Panc1 (cell line): ENCODE data around the gene SPACA9.

Experiments
- POLR2AphosphoS5 ChIP-seq: IDR thresholded peaks from 2 replicates; pipeline ENCODE4 v1.6.1; 2012; ENCODE audit warnings: mild to moderate bottlenecking, low read depth, low read length, moderate library complexity
- REST ChIP-seq, 2 experiments: IDR thresholded peaks; 2 replicates each; pipeline ENCODE4 v1.6.1; 2011 to 2012; ENCODE audit warnings: low read depth in 2 of 2, control low read depth in 1 of 2, low read length in 1 of 2, mild to moderate bottlenecking in 1 of 2, moderate library complexity in 1 of 2; ENCODE audit not compliant: insufficient read depth in 1 of 2
- TCF7L2 ChIP-seq: IDR thresholded peaks from 2 replicates; pipeline ENCODE4 v1.6.1; 2011; ENCODE audit warnings: mild to moderate bottlenecking, low read depth, low read length, inconsistent platforms
- TF ChIP-seq, protein P1 (sequence below): fragments of 450-650 bp; IDR thresholded peaks from 2 replicates; pipeline ENCODE4 v1.5.1; 2017; ENCODE audit warnings: mild to moderate bottlenecking

GRCh38 chr9:132862533-132862932, 16.2 kb upstream of the SPACA9 start:
- TF ChIP-seq, protein P1, sequence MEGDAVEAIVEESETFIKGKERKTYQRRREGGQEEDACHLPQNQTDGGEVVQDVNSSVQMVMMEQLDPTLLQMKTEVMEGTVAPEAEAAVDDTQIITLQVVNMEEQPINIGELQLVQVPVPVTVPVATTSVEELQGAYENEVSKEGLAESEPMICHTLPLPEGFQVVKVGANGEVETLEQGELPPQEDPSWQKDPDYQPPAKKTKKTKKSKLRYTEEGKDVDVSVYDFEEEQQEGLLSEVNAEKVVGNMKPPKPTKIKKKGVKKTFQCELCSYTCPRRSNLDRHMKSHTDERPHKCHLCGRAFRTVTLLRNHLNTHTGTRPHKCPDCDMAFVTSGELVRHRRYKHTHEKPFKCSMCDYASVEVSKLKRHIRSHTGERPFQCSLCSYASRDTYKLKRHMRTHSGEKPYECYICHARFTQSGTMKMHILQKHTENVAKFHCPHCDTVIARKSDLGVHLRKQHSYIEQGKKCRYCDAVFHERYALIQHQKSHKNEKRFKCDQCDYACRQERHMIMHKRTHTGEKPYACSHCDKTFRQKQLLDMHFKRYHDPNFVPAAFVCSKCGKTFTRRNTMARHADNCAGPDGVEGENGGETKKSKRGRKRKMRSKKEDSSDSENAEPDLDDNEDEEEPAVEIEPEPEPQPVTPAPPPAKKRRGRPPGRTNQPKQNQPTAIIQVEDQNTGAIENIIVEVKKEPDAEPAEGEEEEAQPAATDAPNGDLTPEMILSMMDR, result no peak
- no peak for TF ChIP-seq POLR2AphosphoS5
- TF ChIP-seq REST (IDR thresholded peaks at IDR 0.05; ENCODE audit: insufficient read depth in 1 of 2, low read depth in 2 of 2, low read length in 1 of 2), result no peak
- TF ChIP-seq TCF7L2, result no peak
